ENCODE measurements around the gene PAN3. TPM values are rescaled to one million over a fixed set of nuclear protein-coding genes. Genes with fewer than 3 reads are reported as not detected.

Gene PAN3
- total and polyA plus RNA-seq, 2 experiments from 2014 or later, result 16.7 to 17.3 TPM

- Histone ChIP-seq H3F3A (ENCODE audit: insufficient read depth) (peaks cover 5% of the 10 kb centered on the region; the same call in 1 of the 2 replicates), H3K4me3 (no peak overlapping the region), H3K9me3 (ENCODE audit: low read depth) (no peaks in the 10 kb centered on the region), H3K4me2 (ENCODE audit: unreplicated experiment) (no peak overlapping the region), H3K27ac (no peak overlapping the region), H3K9me2 (ENCODE audit: insufficient read depth) (no peaks in the 10 kb centered on the region), H3K9ac (no peak overlapping the region), H3K79me2 (ENCODE audit: insufficient read depth) (peaks cover 40% of the 10 kb centered on the region), H3K36me3 (ENCODE audit: low read depth) (peaks cover 7% of the 10 kb centered on the region; the same call in 1 of the 2 replicates), H3K4me1 (ENCODE audit: insufficient read depth) (no peaks in the 10 kb centered on the region), H3K27me3 (replicated peaks; ENCODE audit: insufficient read depth) (no peaks in the 10 kb centered on the region), H4K20me1 (ENCODE audit: insufficient read depth) (no peaks in the 10 kb centered on the region), H2AFZ (no peak overlapping the region)
- in situ Hi-C loops (cut with MboI), result no loop called here
- no peak for DNase-seq
- no peak for TF ChIP-seq EZH2phosphoT487 (IDR thresholded peaks at IDR 0.05; ENCODE audit: insufficient read depth, low read depth)
- TF ChIP-seq EZH2 (IDR thresholded peaks at IDR 0.05; ENCODE audit: insufficient read depth, poor library complexity, severe bottlenecking), result no peak
- WGBS, 2 experiments (ENCODE audit: low coverage in 1 of 2, low lambda C conversion rate in 2 of 2, missing lambda C conversion rate in 2 of 2), result 96% methylated on average over 2 of the region's 2 CpGs
Measured at GRCh38 chr13:28245465-28245864, 107.1 kb downstream of the PAN3 start.

- no peaks in the 10 kb centered on the region for H3K9me2 ChIP-seq (ENCODE audit: insufficient read depth)
- H3K9ac ChIP-seq, result no peak overlapping the region
- H3F3A ChIP-seq (ENCODE audit: insufficient read depth), result peaks cover 3% of the 10 kb centered on the region; the same call in 1 of the 2 replicates
- in situ Hi-C loops (cut with MboI), result no loop called here
- no peaks in the 10 kb centered on the region for H3K27me3 ChIP-seq (replicated peaks; ENCODE audit: insufficient read depth)
- 97% methylated on average over 2 of the region's 2 CpGs for WGBS, 2 experiments (ENCODE audit: low coverage in 1 of 2, low lambda C conversion rate in 2 of 2, missing lambda C conversion rate in 2 of 2)
- H3K9me3 ChIP-seq (ENCODE audit: low read depth), result no peaks in the 10 kb centered on the region
- no peak overlapping the region for H2AFZ ChIP-seq
- no peak overlapping the region for H3K27ac ChIP-seq
- peak; percentile 3 for DNase-seq
- no peaks in the 10 kb centered on the region for H4K20me1 ChIP-seq (ENCODE audit: insufficient read depth)
- H3K36me3 ChIP-seq (ENCODE audit: low read depth), result peaks cover 7% of the 10 kb centered on the region; the same call in 1 of the 2 replicates
- no peaks in the 10 kb centered on the region for H3K4me1 ChIP-seq (ENCODE audit: insufficient read depth)
- no peak overlapping the region for H3K4me3 ChIP-seq
- H3K79me2 ChIP-seq (ENCODE audit: insufficient read depth), result peaks cover 54% of the 10 kb centered on the region
- no peak overlapping the region for H3K4me2 ChIP-seq (ENCODE audit: unreplicated experiment)
- TF ChIP-seq EZH2phosphoT487 (IDR thresholded peaks at IDR 0.05; ENCODE audit: insufficient read depth, low read depth), result no peak
- no peak for TF ChIP-seq EZH2 (IDR thresholded peaks at IDR 0.05; ENCODE audit: insufficient read depth, poor library complexity, severe bottlenecking)
Measured at GRCh38 chr13:28246891-28247290, 108.5 kb downstream of the PAN3 start.

- Histone ChIP-seq H2AFZ (no peak overlapping the region), H3K79me2 (ENCODE audit: insufficient read depth) (peaks cover 56% of the 10 kb centered on the region), H3K27me3 (replicated peaks; ENCODE audit: insufficient read depth) (no peaks in the 10 kb centered on the region), H4K20me1 (ENCODE audit: insufficient read depth) (no peaks in the 10 kb centered on the region), H3K9me2 (ENCODE audit: insufficient read depth) (no peaks in the 10 kb centered on the region), H3K4me3 (no peak overlapping the region), H3K9ac (no peak overlapping the region), H3K4me1 (ENCODE audit: insufficient read depth) (no peaks in the 10 kb centered on the region), H3K36me3 (ENCODE audit: low read depth) (peaks cover 7% of the 10 kb centered on the region; the same call in 1 of the 2 replicates), H3F3A (ENCODE audit: insufficient read depth) (no peaks in the 10 kb centered on the region), H3K4me2 (ENCODE audit: unreplicated experiment) (no peak overlapping the region), H3K9me3 (ENCODE audit: low read depth) (no peaks in the 10 kb centered on the region), H3K27ac (no peak overlapping the region)
- in situ Hi-C loops (cut with MboI), result no loop called here
- TF ChIP-seq EZH2phosphoT487 (IDR thresholded peaks at IDR 0.05; ENCODE audit: insufficient read depth, low read depth), result no peak
- TF ChIP-seq EZH2 (IDR thresholded peaks at IDR 0.05; ENCODE audit: insufficient read depth, poor library complexity, severe bottlenecking), result no peak
- 15 to 20% methylated on average over 1 of the region's 1 CpG for WGBS, 2 experiments (ENCODE audit: low coverage in 1 of 2, low lambda C conversion rate in 2 of 2, missing lambda C conversion rate in 2 of 2)
- DNase-seq, result no peak
Measured at GRCh38 chr13:28248080-28248479, 109.7 kb downstream of the PAN3 start.

GRCh38 chr13:28250542-28250941 lies 112.2 kb downstream of the PAN3 start:
- H3F3A ChIP-seq (ENCODE audit: insufficient read depth), result no peaks in the 10 kb centered on the region
- H3K4me2 ChIP-seq (ENCODE audit: unreplicated experiment), result no peak overlapping the region
- H3K9me2 ChIP-seq (ENCODE audit: insufficient read depth), result no peaks in the 10 kb centered on the region
- peaks cover 65% of the 10 kb centered on the region for H3K79me2 ChIP-seq (ENCODE audit: insufficient read depth)
- H3K9ac ChIP-seq, result no peak overlapping the region
- TF ChIP-seq EZH2phosphoT487 (IDR thresholded peaks at IDR 0.05; ENCODE audit: insufficient read depth, low read depth) (no peak), EZH2 (IDR thresholded peaks at IDR 0.05; ENCODE audit: insufficient read depth, poor library complexity, severe bottlenecking) (no peak)
- no peak for DNase-seq
- H2AFZ ChIP-seq, result no peak overlapping the region
- no peak overlapping the region for H3K4me3 ChIP-seq
- no peaks in the 10 kb centered on the region for H3K9me3 ChIP-seq (ENCODE audit: low read depth)
- in situ Hi-C loops (cut with MboI), result no loop called here
- no peaks in the 10 kb centered on the region for H3K4me1 ChIP-seq (ENCODE audit: insufficient read depth)
- peaks cover 6% of the 10 kb centered on the region; the same call in 1 of the 2 replicates for H3K36me3 ChIP-seq (ENCODE audit: low read depth)
- no peaks in the 10 kb centered on the region for H3K27me3 ChIP-seq (replicated peaks; ENCODE audit: insufficient read depth)
- WGBS, 2 experiments (ENCODE audit: low coverage in 1 of 2, low lambda C conversion rate in 2 of 2, missing lambda C conversion rate in 2 of 2), result 85 to 87% methylated on average over 10 of the region's 10 CpGs
- no peaks in the 10 kb centered on the region for H4K20me1 ChIP-seq (ENCODE audit: insufficient read depth)
- no peak overlapping the region for H3K27ac ChIP-seq

- no peak overlapping the region for H3K4me3 ChIP-seq
- in situ Hi-C loops (cut with MboI), result no loop called here
- no peak overlapping the region for H2AFZ ChIP-seq
- no peak overlapping the region for H3K4me2 ChIP-seq (ENCODE audit: unreplicated experiment)
- DNase-seq, result no peak
- TF ChIP-seq EZH2phosphoT487 (IDR thresholded peaks at IDR 0.05; ENCODE audit: insufficient read depth, low read depth) (no peak), EZH2 (IDR thresholded peaks at IDR 0.05; ENCODE audit: insufficient read depth, poor library complexity, severe bottlenecking) (no peak)
- no peaks in the 10 kb centered on the region for H4K20me1 ChIP-seq (ENCODE audit: insufficient read depth)
- peaks cover 8% of the 10 kb centered on the region; the same call in 1 of the 2 replicates for H3K36me3 ChIP-seq (ENCODE audit: low read depth)
- no peaks in the 10 kb centered on the region for H3K27me3 ChIP-seq (replicated peaks; ENCODE audit: insufficient read depth)
- no peaks in the 10 kb centered on the region for H3K9me2 ChIP-seq (ENCODE audit: insufficient read depth)
- H3K9ac ChIP-seq, result no peak overlapping the region
- no peak overlapping the region for H3K27ac ChIP-seq
- H3F3A ChIP-seq (ENCODE audit: insufficient read depth), result no peaks in the 10 kb centered on the region
- H3K4me1 ChIP-seq (ENCODE audit: insufficient read depth), result no peaks in the 10 kb centered on the region
- H3K79me2 ChIP-seq (ENCODE audit: insufficient read depth), result peaks cover 60% of the 10 kb centered on the region
- 83 to 90% methylated on average over 6 of the region's 6 CpGs for WGBS, 2 experiments (ENCODE audit: low coverage in 1 of 2, low lambda C conversion rate in 2 of 2, missing lambda C conversion rate in 2 of 2)
- no peaks in the 10 kb centered on the region for H3K9me3 ChIP-seq (ENCODE audit: low read depth)
Measured at GRCh38 chr13:28251466-28251865, 113.1 kb downstream of the PAN3 start.
